HG02938 (cell line): ENCODE results near the gene PTGFR.

Experiments used
- ATAC-seq: cut with Tn5 transposase; IDR thresholded peaks from one replicate; pipeline ENCODE4 v1.9.1; 2021; ENCODE audit warnings: mild to moderate bottlenecking, moderate library complexity; ENCODE audit not compliant: unreplicated experiment

PTGFR gene

GRCh38 chr1:78586572-78586971 lies 95.8 kb downstream of the PTGFR start:
- ATAC-seq, result no peak

GRCh38 chr1:78587211-78587610 lies 96.4 kb downstream of the PTGFR start:
- ATAC-seq, result no peak
